Fibroblast of lung (primary cell): ENCODE results near the gene OSGIN1.

Experiments used
- EZH2 ChIP-seq: IDR thresholded peaks from 2 replicates; pipeline ENCODE4 v1.5.1; 2012; ENCODE audit warnings: low read length, control low read depth, mild to moderate bottlenecking; ENCODE audit errors: missing control alignments
- TF ChIP-seq, protein P1 (sequence below), 2 donors: IDR thresholded peaks in 1 of 2; conservative IDR thresholded peaks in 1 of 2; 1 replicate in 1 of 2; 2 replicates in 1 of 2; pipeline ENCODE4 v1.5.1; 2011 to 2012; ENCODE audit warnings: low read length in 2 of 2, control low read depth in 1 of 2, inconsistent platforms in 1 of 2, low read depth in 1 of 2, mild to moderate bottlenecking in 1 of 2

- TF ChIP-seq, protein P1, sequence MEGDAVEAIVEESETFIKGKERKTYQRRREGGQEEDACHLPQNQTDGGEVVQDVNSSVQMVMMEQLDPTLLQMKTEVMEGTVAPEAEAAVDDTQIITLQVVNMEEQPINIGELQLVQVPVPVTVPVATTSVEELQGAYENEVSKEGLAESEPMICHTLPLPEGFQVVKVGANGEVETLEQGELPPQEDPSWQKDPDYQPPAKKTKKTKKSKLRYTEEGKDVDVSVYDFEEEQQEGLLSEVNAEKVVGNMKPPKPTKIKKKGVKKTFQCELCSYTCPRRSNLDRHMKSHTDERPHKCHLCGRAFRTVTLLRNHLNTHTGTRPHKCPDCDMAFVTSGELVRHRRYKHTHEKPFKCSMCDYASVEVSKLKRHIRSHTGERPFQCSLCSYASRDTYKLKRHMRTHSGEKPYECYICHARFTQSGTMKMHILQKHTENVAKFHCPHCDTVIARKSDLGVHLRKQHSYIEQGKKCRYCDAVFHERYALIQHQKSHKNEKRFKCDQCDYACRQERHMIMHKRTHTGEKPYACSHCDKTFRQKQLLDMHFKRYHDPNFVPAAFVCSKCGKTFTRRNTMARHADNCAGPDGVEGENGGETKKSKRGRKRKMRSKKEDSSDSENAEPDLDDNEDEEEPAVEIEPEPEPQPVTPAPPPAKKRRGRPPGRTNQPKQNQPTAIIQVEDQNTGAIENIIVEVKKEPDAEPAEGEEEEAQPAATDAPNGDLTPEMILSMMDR (conservative IDR thresholded peaks at IDR 0.05 in 1 of 2, IDR thresholded peaks at IDR 0.05 in 1 of 2; ENCODE audit: low read depth in 1 of 2, low read length in 2 of 2): no peak
- no peak for TF ChIP-seq EZH2
Measured at GRCh38 chr16:83975590-83976260, 22.7 kb downstream of the OSGIN1 start.
